NT2/D1 (cell line): ENCODE data around the gene CACNA1C.

Experiments used
- DNase-seq: peaks from one replicate; pipeline ENCODE4 v3.0.0-alpha.2; 2011; ENCODE audit warnings: low read depth, low spot score
- H3K27me3 ChIP-seq: 2 replicates; pipeline ENCODE4 v1.6.0; 2011; ENCODE audit warnings: mild to moderate bottlenecking; ENCODE audit not compliant: insufficient read length, insufficient read depth
- H3K36me3 ChIP-seq: 2 replicates; pipeline ENCODE4 v1.6.1; 2011; ENCODE audit warnings: mild to moderate bottlenecking, low read length, mixed read lengths; ENCODE audit not compliant: insufficient read depth, insufficient read length
- H3K4me1 ChIP-seq: 2 replicates; pipeline ENCODE4 v1.5.1; 2011; ENCODE audit not compliant: insufficient read depth, insufficient read length
- H3K4me3 ChIP-seq: 2 replicates; pipeline ENCODE4 v1.5.1; 2011; ENCODE audit warnings: low read depth; ENCODE audit not compliant: insufficient read length
- H3K9ac ChIP-seq: 2 replicates; pipeline ENCODE4 v1.6.0; 2011; ENCODE audit warnings: low read depth; ENCODE audit not compliant: insufficient read length
- H3K9me3 ChIP-seq: 2 replicates; pipeline ENCODE4 v1.5.1; 2011; ENCODE audit warnings: mild to moderate bottlenecking, low read length; ENCODE audit not compliant: insufficient read depth
- SUZ12 ChIP-seq: IDR thresholded peaks from 2 replicates; pipeline ENCODE4 v1.6.1; 2011; ENCODE audit not compliant: insufficient read length, insufficient read depth; ENCODE audit errors: extremely low read depth
- YY1 ChIP-seq: IDR thresholded peaks from 2 replicates; pipeline ENCODE4 v1.6.1; 2011; ENCODE audit not compliant: insufficient read length, insufficient read depth
- ZNF274 ChIP-seq: IDR thresholded peaks from 2 replicates; pipeline ENCODE4 v1.6.1; 2011; ENCODE audit warnings: mild to moderate bottlenecking, low read depth, low read length

The CACNA1C gene

GRCh38 chr12:2287151-2287550 lies 234.4 kb downstream of the CACNA1C start:
- Histone ChIP-seq H3K36me3 (no peaks in the 10 kb centered on the region), H3K27me3 (no peaks in the 10 kb centered on the region), H3K4me3 (no peak overlapping the region), H3K4me1 (peaks cover 43% of the 10 kb centered on the region), H3K9ac (no peak overlapping the region), H3K9me3 (no peaks in the 10 kb centered on the region)
- DNase-seq = no peak
- TF ChIP-seq YY1 = no peak
- no peak for TF ChIP-seq SUZ12
- no peak for TF ChIP-seq ZNF274

GRCh38 chr12:2287589-2287988 lies 234.8 kb downstream of the CACNA1C start:
- Histone ChIP-seq H3K27me3 (no peaks in the 10 kb centered on the region), H3K9me3 (no peaks in the 10 kb centered on the region), H3K9ac (no peak overlapping the region), H3K4me3 (no peak overlapping the region), H3K4me1 (peaks cover 42% of the 10 kb centered on the region), H3K36me3 (no peaks in the 10 kb centered on the region)
- DNase-seq = no peak
- TF ChIP-seq ZNF274 = no peak
- TF ChIP-seq YY1 = no peak
- no peak for TF ChIP-seq SUZ12

GRCh38 chr12:2288001-2288400 lies 235.2 kb downstream of the CACNA1C start:
- peaks cover 41% of the 10 kb centered on the region for H3K4me1 ChIP-seq
- TF ChIP-seq YY1 (no peak), ZNF274 (no peak), SUZ12 (no peak)
- H3K4me3 ChIP-seq = no peak overlapping the region
- no peaks in the 10 kb centered on the region for H3K9me3 ChIP-seq
- H3K9ac ChIP-seq = no peak overlapping the region
- H3K36me3 ChIP-seq = no peaks in the 10 kb centered on the region
- H3K27me3 ChIP-seq = no peaks in the 10 kb centered on the region
- DNase-seq = no peak

GRCh38 chr12:2288471-2288870 lies 235.7 kb downstream of the CACNA1C start:
- no peaks in the 10 kb centered on the region for H3K27me3 ChIP-seq
- no peaks in the 10 kb centered on the region for H3K36me3 ChIP-seq
- no peak overlapping the region for H3K4me3 ChIP-seq
- H3K4me1 ChIP-seq = peaks cover 41% of the 10 kb centered on the region
- no peak overlapping the region for H3K9ac ChIP-seq
- TF ChIP-seq SUZ12 (no peak), ZNF274 (no peak), YY1 (no peak)
- no peaks in the 10 kb centered on the region for H3K9me3 ChIP-seq
- DNase-seq = no peak

- no peak for DNase-seq
- H3K4me1 ChIP-seq = peaks cover 41% of the 10 kb centered on the region
- H3K36me3 ChIP-seq = no peaks in the 10 kb centered on the region
- H3K27me3 ChIP-seq = no peaks in the 10 kb centered on the region
- H3K4me3 ChIP-seq = no peak overlapping the region
- H3K9ac ChIP-seq = no peak overlapping the region
- H3K9me3 ChIP-seq = no peaks in the 10 kb centered on the region
- no peak for TF ChIP-seq YY1
- no peak for TF ChIP-seq ZNF274
- TF ChIP-seq SUZ12 = no peak
These were observed 236.1 kb downstream of the CACNA1C start for GRCh38 chr12:2288875-2289274.

- TF ChIP-seq SUZ12 = no peak
- TF ChIP-seq ZNF274 = no peak
- TF ChIP-seq YY1 = no peak
- H3K9ac ChIP-seq = no peak overlapping the region
- H3K4me3 ChIP-seq = no peak overlapping the region
- H3K27me3 ChIP-seq = no peaks in the 10 kb centered on the region
- no peak for DNase-seq
- H3K4me1 ChIP-seq = peaks cover 37% of the 10 kb centered on the region
- no peaks in the 10 kb centered on the region for H3K36me3 ChIP-seq
- H3K9me3 ChIP-seq = no peaks in the 10 kb centered on the region
These were observed 236.7 kb downstream of the CACNA1C start for GRCh38 chr12:2289525-2289924.

- no peaks in the 10 kb centered on the region for H3K27me3 ChIP-seq
- no peak for DNase-seq
- peaks cover 41% of the 10 kb centered on the region for H3K4me1 ChIP-seq
- no peak overlapping the region for H3K4me3 ChIP-seq
- no peak overlapping the region for H3K9ac ChIP-seq
- no peaks in the 10 kb centered on the region for H3K9me3 ChIP-seq
- TF ChIP-seq ZNF274 (no peak), SUZ12 (no peak), YY1 (no peak)
- no peaks in the 10 kb centered on the region for H3K36me3 ChIP-seq
These were observed 237.3 kb downstream of the CACNA1C start for GRCh38 chr12:2290091-2290490.
